GM21390 (cell line): ENCODE data around the gene TMOD3.

Experiments
- ATAC-seq: cut with Tn5 transposase; IDR thresholded peaks from one replicate; pipeline ENCODE4 v1.9.1; 2021; ENCODE audit not compliant: unreplicated experiment

The TMOD3 gene

GRCh38 chr15:51825698-51826097, 3.8 kb upstream of the TMOD3 start:
- ATAC-seq: no peak

GRCh38 chr15:51828621-51829375, 655 bp upstream of the TMOD3 start:
- ATAC-seq: no peak

DNA sequence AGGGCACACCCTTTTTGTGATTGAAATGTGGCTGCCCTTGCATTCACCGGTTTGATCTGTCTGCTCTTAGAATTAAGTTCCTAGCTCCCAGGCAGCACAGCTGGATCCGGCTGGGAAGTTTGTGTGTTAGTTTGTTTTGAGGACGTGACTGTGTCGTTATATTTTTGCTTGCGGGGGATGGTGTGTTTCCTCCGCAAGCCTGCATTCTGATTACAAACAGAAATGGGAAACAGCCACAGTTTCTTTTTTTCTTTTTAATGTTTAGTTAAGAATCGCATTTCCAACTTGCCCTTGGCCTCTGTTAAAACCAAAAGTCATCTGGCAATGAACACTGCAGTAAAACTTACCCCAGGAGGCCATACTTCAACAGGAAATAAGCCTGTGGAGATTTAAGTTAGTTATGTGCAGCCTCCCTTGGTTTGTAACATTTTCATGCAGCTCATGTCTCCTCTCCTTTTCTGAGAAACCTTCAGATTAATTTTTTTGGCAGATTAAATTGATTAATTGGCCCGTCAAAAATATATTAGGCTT, 888 bp downstream of the TMOD3 start:
- no peak for ATAC-seq

GRCh38 chr15:51833772-51834171, 4.3 kb downstream of the TMOD3 start:
- no peak for ATAC-seq

GRCh38 chr15:51837792-51838251, 8.4 kb downstream of the TMOD3 start:
- peak; percentile 58 for ATAC-seq

DNA sequence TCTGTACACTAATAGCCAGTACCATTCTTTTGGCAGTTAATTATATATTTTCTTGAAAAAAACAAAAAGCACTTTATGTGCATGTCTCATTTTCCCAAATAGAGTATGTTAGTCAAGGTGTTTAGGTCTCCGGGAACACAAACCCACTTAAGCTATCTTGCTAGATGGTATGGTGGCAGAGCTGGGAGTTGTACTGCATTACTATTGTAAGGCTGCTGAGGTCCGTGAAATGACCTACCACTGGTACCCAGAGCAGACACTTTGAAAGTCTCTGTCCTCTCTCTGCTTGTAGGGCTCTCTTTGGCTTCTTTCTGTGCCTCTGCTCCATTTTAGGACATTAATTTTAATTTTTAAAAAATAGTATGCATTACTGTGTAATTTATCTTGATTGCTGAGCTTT, 8.8 kb downstream of the TMOD3 start:
- ATAC-seq: no peak

DNA sequence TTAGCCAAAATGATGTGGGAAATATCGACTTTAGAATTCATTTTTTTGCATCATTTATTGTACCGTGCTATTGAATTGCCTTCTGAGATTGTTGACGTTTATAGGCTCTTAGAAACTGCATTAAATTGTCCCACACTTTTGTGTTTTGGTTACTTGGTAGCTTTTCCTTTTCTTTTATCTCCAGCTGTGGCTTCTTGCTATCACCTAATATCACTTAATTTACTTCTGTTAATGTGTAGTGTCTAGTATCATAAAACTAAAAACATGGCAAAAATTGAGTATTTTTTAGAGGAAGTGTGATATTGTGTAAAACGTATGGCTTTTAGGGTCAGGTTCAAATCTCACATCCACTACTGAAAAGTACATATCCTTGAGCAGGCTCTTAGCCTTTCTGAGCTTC, 11.2 kb downstream of the TMOD3 start:
- no peak for ATAC-seq

DNA sequence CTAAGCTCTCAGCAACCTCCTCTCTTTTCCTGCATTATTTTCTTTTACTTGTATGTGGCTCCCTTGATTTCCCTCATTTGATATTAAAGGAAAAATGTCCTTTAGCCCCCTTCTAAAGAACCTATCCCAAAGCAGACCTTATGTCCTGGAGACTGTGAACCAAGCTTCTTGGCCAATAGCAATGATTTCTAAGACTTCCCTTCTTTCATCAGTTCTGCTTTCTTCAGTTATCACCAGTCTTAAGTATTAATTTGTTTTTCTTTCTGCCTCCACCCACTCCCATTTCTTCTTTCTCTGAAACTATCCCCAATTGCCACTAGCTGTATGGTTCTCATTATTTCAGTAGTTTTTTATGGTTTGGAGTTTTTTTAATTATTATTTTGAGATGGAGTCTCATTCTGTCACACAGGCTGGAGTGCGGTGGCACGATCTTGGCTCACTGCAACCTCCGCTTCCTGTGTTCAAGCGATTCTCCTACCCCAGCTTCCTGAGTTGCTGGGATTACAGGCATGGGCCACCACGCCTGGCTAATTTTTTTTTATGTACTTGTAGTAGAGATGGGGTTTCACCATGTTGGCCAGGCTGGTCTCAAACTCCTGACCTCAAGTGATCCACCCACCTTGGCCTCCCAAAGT, 12.1 kb downstream of the TMOD3 start:
- ATAC-seq: no peak

DNA sequence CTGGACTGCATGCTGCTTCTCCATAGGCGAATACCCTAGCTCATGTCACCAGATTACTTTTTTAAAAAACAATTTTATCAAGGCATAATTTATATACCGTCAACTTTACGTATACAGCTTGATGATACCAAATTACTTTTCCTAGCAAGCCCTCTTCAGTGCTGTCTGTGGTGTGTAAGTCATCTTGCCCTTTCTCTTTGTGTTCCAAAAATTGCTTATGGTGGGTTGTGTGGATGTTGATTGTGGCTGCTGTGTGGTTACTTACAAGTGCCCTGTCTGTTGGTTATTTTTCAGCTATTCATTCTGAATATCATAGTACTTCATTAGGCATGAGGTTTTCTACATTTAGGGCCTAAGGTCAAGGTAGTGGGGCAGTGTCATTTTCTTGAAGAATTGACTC, 12.8 kb downstream of the TMOD3 start:
- no peak for ATAC-seq

DNA sequence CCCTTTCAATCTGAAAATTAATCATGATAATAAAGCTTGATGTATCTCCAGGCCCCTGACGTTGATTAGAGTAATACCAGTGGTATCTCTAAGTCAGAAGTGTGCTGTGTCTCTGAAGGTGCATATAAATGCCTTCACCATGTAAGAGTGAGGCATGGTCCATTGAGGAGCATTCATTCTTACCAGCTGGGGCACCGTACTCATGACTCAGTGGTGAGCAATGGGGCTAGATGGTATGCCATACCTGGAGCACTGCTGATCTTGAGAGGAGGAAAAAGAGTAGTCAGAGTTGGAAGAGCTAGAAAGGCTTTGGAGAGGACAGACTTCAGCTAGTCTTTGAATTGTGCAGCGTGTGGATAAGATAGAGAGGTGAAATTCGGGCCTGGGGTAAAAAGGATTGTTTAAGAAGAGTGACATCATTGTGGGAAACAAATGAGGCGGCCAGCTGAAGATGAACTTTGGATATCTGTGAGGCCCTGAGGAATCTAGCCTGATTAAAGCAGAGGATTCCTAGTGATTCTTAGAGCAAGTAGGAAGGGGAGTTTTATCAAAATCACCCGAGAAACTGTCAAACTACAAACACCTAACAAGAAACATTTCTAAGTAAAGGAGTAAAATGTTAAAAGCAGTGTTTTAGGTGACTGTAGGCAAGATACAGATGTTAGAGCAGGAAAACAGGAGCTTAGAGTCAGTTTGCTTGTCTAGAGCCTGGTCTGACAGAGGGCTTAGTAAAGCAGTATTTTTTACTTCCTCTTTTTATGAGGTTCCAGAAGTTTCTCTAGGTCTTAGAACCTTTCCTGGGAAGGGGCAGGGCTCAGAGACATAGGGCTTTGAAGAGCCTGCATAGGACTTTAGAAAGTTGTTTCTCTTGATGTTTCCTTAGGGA, 13.6 kb downstream of the TMOD3 start:
- ATAC-seq: no peak

DNA sequence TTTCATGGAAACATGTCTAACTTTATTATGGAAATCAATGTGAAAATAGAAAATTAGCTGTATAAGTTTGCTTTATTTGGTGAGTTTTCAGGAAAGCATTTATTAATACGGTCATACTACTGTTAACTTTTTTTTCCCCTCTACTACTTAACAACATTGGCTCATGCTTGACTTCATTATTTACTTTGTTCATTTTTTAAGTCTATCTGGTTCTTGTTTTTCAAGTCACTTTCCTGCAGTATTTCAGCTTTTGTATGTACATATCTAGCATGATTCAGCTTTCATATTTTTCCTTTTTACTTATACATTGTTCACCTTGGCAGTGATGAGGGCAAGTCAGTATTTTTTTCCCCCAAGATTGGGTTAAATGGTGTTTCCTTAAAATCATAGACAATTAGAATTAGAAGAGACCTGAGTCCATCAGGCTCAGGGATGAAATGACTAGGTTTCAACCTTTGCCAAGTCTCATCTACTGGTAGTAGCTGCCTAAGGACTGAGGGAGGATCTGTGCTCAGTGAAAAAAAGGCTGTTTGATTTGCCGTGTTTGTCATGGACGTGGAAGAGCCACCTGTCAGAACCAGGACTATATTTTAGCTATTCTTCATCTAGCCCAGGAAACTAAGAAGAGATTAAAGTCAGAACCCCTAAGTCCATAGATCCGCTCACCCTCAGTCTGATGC, 15.4 kb downstream of the TMOD3 start:
- ATAC-seq: no peak

GRCh38 chr15:51846066-51846462, 16.6 kb downstream of the TMOD3 start:
- no peak for ATAC-seq

DNA sequence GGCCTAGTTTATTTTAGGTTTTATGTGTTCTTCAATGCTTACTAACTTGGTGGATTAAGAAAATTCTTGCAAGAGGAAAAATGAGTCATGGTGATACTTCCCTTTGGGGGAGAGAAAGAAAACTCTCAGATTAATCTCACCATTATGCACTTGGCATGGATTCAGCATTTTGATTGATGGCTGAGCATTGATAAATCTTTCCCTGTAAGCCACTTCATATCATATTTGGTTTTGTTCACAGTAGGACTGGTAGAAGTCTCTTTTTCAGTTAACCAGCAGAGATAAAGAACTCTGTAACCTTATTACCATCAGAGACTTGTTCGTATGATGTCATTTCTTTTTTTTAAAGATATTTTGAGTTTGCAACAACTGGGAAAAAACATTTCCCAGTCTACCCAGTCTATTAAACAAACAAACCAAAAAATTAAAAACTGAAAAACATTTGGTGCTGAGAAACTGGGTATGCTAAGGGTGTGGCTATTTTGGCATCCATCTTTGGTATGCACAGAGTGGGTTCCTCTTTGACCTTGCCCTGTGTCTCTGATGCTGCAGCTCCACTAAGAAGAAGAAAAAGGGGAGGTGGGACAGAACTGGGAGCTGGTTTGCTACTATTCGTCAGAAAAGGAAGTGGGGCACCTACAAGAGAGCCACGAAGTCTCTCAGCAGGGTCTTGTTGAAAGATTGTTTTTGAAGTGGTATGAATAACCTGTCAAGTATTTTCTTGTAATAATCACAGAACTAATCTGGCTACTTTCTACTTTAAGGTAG, 17.2 kb downstream of the TMOD3 start:
- no peak for ATAC-seq

DNA sequence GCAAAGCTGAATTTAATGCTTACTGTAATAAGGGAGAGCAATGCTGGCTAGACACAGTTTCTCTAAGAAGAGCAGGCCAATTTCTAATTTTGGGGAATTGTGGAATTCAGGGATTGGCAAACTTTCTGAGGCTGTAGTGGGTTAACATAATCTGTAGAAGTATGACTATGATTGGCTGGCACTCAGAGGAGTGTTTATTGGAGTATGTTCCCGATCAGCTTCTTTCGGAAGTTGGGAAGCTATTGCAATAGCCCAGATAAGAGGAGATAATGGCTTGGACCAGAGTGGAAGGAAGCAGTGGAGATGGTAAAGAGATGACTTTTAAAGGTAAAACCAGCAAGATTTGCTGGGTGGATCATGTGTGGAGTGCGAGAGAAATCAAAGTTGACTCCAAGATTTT, 19.4 kb downstream of the TMOD3 start:
- ATAC-seq: no peak

GRCh38 chr15:51849860-51850259, 20.4 kb downstream of the TMOD3 start:
- ATAC-seq: no peak

GRCh38 chr15:51853998-51854397, 24.5 kb downstream of the TMOD3 start:
- ATAC-seq: no peak

- no peak for ATAC-seq
These were observed 26.2 kb downstream of the TMOD3 start for GRCh38 chr15:51855612-51856011.

- no peak for ATAC-seq
These were observed 27.4 kb downstream of the TMOD3 start for GRCh38 chr15:51856714-51857380.

DNA sequence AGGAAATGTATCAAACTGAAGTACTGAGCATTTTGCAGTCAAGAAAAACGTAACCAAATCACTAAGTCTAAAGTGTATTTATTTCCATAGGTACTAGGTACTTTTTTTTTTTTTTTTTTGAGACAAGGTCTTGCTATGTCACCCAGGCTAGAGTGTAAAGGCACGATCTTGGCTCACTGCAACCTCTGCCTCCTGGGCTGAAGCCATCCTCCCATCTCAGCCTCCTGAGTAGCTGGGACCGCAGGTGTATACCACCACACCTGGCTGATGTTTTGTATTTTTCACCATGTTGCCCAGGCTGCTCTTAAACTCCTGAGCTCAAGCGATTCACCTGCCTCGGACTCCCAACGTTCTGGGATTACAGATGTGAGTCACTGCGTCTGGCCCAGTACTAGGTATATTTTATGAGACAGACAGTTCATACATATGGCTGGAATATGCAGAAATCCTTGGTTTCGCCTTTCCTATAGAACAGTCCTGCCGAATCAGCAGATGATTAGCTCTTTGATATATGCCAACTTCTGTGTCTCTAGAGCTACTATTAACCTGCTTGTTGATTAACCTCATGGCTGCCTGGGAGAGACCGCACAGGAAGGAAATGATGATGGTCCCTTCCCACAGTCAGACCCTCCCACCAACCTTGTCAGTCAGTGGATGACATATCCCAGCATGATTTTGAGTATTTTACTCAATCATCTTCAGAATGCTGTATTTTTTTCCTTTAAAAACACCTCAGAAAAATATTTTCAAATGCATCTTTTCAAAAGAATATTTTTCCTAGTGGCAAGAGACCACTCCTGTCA, 32.3 kb downstream of the TMOD3 start:
- ATAC-seq: no peak
